Suprapubic skin (tissue), 4 donors: ENCODE measurements around the gene DRC7. TPM values are rescaled to one million over a fixed set of nuclear protein-coding genes. Genes with fewer than 3 reads are reported as not detected.

Source experiments
- DNase-seq, 2 donors: peaks; one replicate each; pipeline ENCODE4 v3.0.0-alpha.2; 2019; ENCODE audit warnings: low spot score in 2 of 2
- H3K27ac ChIP-seq: fragments of 200-600 bp; sonication (generic); one replicate; pipeline ENCODE4 v1.5.1; 2019
- H3K27me3 ChIP-seq: fragments of 200-600 bp; sonication (generic); one replicate; pipeline ENCODE4 v1.5.1; 2019
- H3K36me3 ChIP-seq: fragments of 200-600 bp; sonication (generic); one replicate; pipeline ENCODE4 v1.5.1; 2019
- H3K4me1 ChIP-seq: fragments of 200-600 bp; sonication (generic); one replicate; pipeline ENCODE4 v1.5.1; 2019
- H3K4me3 ChIP-seq: fragments of 200-600 bp; sonication (generic); one replicate; pipeline ENCODE4 v1.5.1; 2019; ENCODE audit warnings: mild to moderate bottlenecking
- H3K9me3 ChIP-seq: fragments of 200-600 bp; sonication (generic); one replicate; pipeline ENCODE4 v1.5.1; 2019
- EP300 ChIP-seq: sonication (generic); formaldehyde crosslinking; IDR thresholded peaks from one replicate; pipeline ENCODE4 v1.6.1; 2017; ENCODE audit warnings: antibody characterized with exemption
- POLR2A ChIP-seq, 2 donors: fragments of 450-650 bp; IDR thresholded peaks; one replicate each; pipeline ENCODE4 v1.6.1; 2017; ENCODE audit warnings: antibody characterized with exemption in 2 of 2, mild to moderate bottlenecking in 2 of 2, moderate library complexity in 2 of 2
- POLR2AphosphoS5 ChIP-seq, 3 donors: sonication (generic); formaldehyde crosslinking; IDR thresholded peaks; one replicate each; pipeline ENCODE4 v1.6.1; 2017; ENCODE audit warnings: antibody characterized with exemption in 3 of 3
- WGBS: methylation state at CpG from one replicate; pipeline ENCODE4 v1.1.5; 2018; 5-methylcytosine and 5-hydroxymethylcytosine counted together
- total RNA-seq, 4 donors: library from RNA; depleted of rRNA; stranded (reverse); fragments of >200 nt; gene quantifications; one replicate each; pipeline ENCODE4 v1.1.0, GENCODE V29; 2016
- TF ChIP-seq, protein P1 (sequence below), 2 donors: fragments of 200-600 bp in 1 of 2; fragments of 450-650 bp in 1 of 2; sonication (generic) in 1 of 2; IDR thresholded peaks; one replicate each; pipeline ENCODE4 v1.5.1; 2016 to 2019; ENCODE audit warnings: antibody characterized with exemption in 2 of 2, mild to moderate bottlenecking in 1 of 2, moderate library complexity in 1 of 2

Gene DRC7
- total RNA-seq, 4 donors from 2014 or later: not detected

DNA sequence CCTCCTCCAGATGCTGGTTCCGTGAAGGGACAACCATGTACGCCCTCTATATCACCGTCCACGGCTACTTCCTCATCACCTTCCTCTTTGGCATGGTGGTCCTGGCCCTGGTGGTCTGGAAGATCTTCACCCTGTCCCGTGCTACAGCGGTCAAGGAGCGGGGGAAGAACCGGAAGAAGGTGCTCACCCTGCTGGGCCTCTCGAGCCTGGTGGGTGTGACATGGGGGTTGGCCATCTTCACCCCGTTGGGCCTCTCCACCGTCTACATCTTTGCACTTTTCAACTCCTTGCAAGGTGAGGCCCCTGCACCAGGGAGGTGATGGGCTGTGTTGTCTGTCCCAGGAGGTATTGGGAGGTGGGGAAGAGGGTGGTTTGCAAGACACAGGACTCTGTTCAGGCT, 9.0 kb upstream of the DRC7 start:
- no peak overlapping the region for H3K4me3 ChIP-seq
- WGBS: 90% methylated on average over 11 of the region's 11 CpGs
- no peak overlapping the region for H3K27ac ChIP-seq
- H3K9me3 ChIP-seq: no peaks in the 10 kb centered on the region
- no peaks in the 10 kb centered on the region for H3K36me3 ChIP-seq
- H3K27me3 ChIP-seq: no peaks in the 10 kb centered on the region
- TF ChIP-seq POLR2A (IDR thresholded peaks at IDR 0.05) (no peak), EP300 (no peak), POLR2AphosphoS5 (IDR thresholded peaks at IDR 0.05) (no peak)
- TF ChIP-seq, protein P1, sequence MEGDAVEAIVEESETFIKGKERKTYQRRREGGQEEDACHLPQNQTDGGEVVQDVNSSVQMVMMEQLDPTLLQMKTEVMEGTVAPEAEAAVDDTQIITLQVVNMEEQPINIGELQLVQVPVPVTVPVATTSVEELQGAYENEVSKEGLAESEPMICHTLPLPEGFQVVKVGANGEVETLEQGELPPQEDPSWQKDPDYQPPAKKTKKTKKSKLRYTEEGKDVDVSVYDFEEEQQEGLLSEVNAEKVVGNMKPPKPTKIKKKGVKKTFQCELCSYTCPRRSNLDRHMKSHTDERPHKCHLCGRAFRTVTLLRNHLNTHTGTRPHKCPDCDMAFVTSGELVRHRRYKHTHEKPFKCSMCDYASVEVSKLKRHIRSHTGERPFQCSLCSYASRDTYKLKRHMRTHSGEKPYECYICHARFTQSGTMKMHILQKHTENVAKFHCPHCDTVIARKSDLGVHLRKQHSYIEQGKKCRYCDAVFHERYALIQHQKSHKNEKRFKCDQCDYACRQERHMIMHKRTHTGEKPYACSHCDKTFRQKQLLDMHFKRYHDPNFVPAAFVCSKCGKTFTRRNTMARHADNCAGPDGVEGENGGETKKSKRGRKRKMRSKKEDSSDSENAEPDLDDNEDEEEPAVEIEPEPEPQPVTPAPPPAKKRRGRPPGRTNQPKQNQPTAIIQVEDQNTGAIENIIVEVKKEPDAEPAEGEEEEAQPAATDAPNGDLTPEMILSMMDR (IDR thresholded peaks at IDR 0.05): no peak
- peak in 1 of 2 donors; percentile 52 for DNase-seq
- no peaks in the 10 kb centered on the region for H3K4me1 ChIP-seq

DNA sequence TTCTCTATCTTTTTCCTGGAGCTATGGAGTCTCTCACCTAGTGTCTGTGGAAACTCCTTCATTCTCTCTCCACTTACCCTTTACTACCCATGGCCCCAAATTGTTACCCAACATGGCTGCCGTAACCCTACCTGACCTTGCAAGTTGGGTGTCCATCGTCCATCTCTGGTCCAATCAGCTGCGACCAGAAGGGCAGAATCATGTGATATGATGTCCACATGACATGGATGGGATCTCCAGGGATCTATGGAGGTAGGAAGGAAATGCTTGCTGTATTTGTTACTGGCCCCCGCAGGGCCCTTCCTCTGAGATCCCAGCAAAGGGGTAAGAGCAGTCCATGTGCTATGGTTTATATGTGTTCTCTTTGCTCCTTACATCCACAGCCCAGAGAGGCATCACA, 8.0 kb upstream of the DRC7 start:
- no peak for TF ChIP-seq POLR2AphosphoS5 (IDR thresholded peaks at IDR 0.05)
- no peak for TF ChIP-seq POLR2A (IDR thresholded peaks at IDR 0.05)
- no peak for TF ChIP-seq EP300
- TF ChIP-seq, protein P1 (IDR thresholded peaks at IDR 0.05): no peak
- no peaks in the 10 kb centered on the region for H3K9me3 ChIP-seq
- H3K36me3 ChIP-seq: no peaks in the 10 kb centered on the region
- no peaks in the 10 kb centered on the region for H3K4me1 ChIP-seq
- DNase-seq: peak in 1 of 2 donors; percentile 7
- no peak overlapping the region for H3K27ac ChIP-seq
- H3K4me3 ChIP-seq: no peak overlapping the region
- 92% methylated on average over 4 of the region's 4 CpGs for WGBS
- H3K27me3 ChIP-seq: no peaks in the 10 kb centered on the region

DNA sequence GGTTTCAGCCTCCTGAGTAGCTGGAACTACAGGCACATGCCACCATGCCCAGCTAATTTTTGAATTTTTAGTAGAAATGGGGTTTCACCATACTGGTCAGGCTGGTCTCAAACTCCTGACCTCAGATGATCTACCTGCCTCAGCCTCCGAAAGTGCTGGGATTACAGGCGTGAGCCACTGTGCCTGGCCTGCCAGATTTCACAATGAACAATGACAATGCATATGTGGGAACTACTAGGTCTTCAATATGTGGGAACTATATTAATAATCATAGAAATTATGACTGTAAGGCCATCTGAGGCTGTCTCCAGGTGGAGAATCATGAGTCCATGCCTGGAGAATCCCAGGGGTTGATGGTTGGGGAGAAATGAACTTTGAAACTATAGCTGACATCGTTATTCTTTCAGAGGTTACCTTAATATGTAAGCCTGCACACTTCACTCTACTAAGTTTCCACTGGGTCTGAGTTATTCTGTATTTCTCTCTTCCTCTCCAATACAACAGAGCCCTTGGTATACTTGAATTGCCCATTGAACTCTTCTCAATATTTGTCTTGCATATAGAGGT, 7.2 kb upstream of the DRC7 start:
- no peaks in the 10 kb centered on the region for H3K4me1 ChIP-seq
- H3K36me3 ChIP-seq: no peaks in the 10 kb centered on the region
- no peaks in the 10 kb centered on the region for H3K9me3 ChIP-seq
- TF ChIP-seq, protein P1 (IDR thresholded peaks at IDR 0.05): no peak
- no peak for TF ChIP-seq POLR2AphosphoS5 (IDR thresholded peaks at IDR 0.05)
- TF ChIP-seq EP300: no peak
- TF ChIP-seq POLR2A (IDR thresholded peaks at IDR 0.05): no peak
- DNase-seq: no peak
- H3K27ac ChIP-seq: no peak overlapping the region
- no peaks in the 10 kb centered on the region for H3K27me3 ChIP-seq
- no peak overlapping the region for H3K4me3 ChIP-seq
- 79% methylated on average over 3 of the region's 3 CpGs for WGBS

DNA sequence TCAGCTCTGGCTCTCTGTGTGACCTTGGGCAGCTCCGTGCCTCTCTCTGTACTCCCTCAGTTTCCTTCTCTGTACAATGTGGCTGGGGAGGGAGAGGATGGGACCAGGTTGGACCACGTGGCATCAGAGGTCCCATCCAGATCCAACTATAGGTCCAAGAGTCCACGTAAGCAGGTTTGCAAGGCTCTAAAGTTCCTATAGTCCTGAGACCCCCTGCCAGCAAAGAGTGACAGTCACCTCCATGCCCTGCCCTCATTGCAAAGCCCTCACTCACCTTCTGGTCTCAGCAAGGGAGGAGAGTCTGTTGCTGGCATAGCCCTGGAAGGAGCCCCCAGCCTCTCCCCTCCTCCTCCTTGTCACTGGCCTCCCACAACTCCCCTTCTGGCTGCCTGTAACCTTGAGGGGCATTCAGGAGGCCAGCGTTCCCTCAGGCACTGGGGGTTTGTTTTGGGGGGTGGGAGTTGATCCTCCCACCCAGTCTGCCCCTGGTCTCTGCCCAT, 6.1 kb upstream of the DRC7 start:
- Histone ChIP-seq H3K9me3 (no peaks in the 10 kb centered on the region), H3K4me1 (no peaks in the 10 kb centered on the region), H3K36me3 (no peaks in the 10 kb centered on the region), H3K27ac (no peak overlapping the region), H3K27me3 (no peaks in the 10 kb centered on the region), H3K4me3 (no peak overlapping the region)
- no peak for TF ChIP-seq POLR2A (IDR thresholded peaks at IDR 0.05)
- TF ChIP-seq, protein P1 (IDR thresholded peaks at IDR 0.05): no peak
- no peak for TF ChIP-seq POLR2AphosphoS5 (IDR thresholded peaks at IDR 0.05)
- TF ChIP-seq EP300: no peak
- no peak for DNase-seq
- 70% methylated on average over 2 of the region's 4 CpGs for WGBS

DNA sequence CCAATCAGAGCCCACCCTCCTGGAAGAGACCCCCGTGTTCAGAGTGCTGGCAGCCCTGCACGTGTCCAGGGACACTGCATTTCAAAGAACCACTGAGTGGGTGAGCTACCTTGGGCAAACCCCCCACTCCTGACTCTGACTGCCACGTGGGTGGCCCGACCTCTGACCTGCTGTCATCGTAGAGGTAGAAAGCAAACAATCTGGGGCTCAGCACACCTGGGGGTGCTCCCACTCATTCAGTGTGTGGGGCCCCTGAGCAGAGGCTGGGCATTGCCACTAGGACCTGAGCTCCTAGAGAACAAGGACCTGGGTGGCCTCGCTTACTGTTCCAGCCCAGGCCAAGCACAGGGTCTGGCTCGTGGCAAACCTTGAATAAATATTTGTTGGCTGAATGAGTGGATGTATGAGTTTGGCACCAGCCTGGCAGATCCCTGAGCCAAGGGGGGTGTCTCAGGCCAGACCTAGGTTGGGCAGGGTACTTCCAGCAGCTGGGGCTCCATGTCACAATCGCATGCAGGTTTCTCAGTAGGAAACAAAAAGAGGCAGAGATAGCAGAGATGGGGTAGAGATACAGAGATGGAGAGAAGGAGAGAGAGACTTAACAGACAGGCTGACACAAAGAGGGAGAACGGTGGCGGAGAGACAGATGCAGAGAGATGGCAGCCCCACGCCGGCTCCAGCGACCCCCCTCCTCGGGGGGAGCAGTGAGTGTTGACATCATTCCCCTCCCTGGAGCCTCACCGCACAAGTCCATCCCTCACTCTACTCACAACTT, 5.4 kb upstream of the DRC7 start:
- no peaks in the 10 kb centered on the region for H3K27me3 ChIP-seq
- no peaks in the 10 kb centered on the region for H3K36me3 ChIP-seq
- no peaks in the 10 kb centered on the region for H3K9me3 ChIP-seq
- 55% methylated on average over 12 of the region's 15 CpGs for WGBS
- no peak overlapping the region for H3K4me3 ChIP-seq
- no peak overlapping the region for H3K27ac ChIP-seq
- no peaks in the 10 kb centered on the region for H3K4me1 ChIP-seq
- TF ChIP-seq, protein P1 (IDR thresholded peaks at IDR 0.05): no peak
- no peak for TF ChIP-seq EP300
- no peak for TF ChIP-seq POLR2AphosphoS5 (IDR thresholded peaks at IDR 0.05)
- no peak for TF ChIP-seq POLR2A (IDR thresholded peaks at IDR 0.05)
- DNase-seq: no peak
